ENCODE data around the gene RSPH1. TPM values are rescaled to one million over a fixed set of nuclear protein-coding genes. Genes with fewer than 3 reads are reported as not detected.

RSPH1 gene
- total RNA-seq, 1 experiment from 2014 or later, result 0.51 TPM

GRCh38 chr21:42491328-42491727, 4.7 kb downstream of the RSPH1 start:
- TF ChIP-seq CTCF (IDR thresholded peaks at IDR 0.05; ENCODE audit: unreplicated experiment), result no peak
- Mint-ChIP-seq H3K27ac (ENCODE audit: low read depth, unreplicated experiment) (no peak overlapping the region), H3K4me3 (ENCODE audit: unreplicated experiment) (no peak overlapping the region), H3K36me3 (ENCODE audit: insufficient read depth, unreplicated experiment) (no peaks in the 10 kb centered on the region), H3K4me1 (ENCODE audit: insufficient read depth, unreplicated experiment) (peaks cover 8% of the 10 kb centered on the region), H3K9me3 (ENCODE audit: unreplicated experiment) (no peaks in the 10 kb centered on the region), H3K27me3 (ENCODE audit: insufficient read depth, unreplicated experiment) (peaks cover 20% of the 10 kb centered on the region)
- CTCF ChIA-PET, result no interaction called here
- intact Hi-C loops (cut with micrococcal nuclease), result no loop called here
- no peak for DNase-seq (ENCODE audit: unreplicated experiment)
- no TSS peak for BruUV-seq (replicated peaks)
- POLR2A ChIA-PET, result no interaction called here

GRCh38 chr21:42490720-42491119, 5.3 kb downstream of the RSPH1 start:
- H3K4me3 Mint-ChIP-seq (ENCODE audit: unreplicated experiment), result no peak overlapping the region
- TF ChIP-seq CTCF (IDR thresholded peaks at IDR 0.05; ENCODE audit: unreplicated experiment), result no peak
- ChIA-PET POLR2A (no interaction called here), CTCF (no interaction called here)
- H3K36me3 Mint-ChIP-seq (ENCODE audit: insufficient read depth, unreplicated experiment), result no peaks in the 10 kb centered on the region
- no peaks in the 10 kb centered on the region for H3K9me3 Mint-ChIP-seq (ENCODE audit: unreplicated experiment)
- peaks cover 8% of the 10 kb centered on the region for H3K4me1 Mint-ChIP-seq (ENCODE audit: insufficient read depth, unreplicated experiment)
- no TSS peak for BruUV-seq (replicated peaks)
- intact Hi-C loops (cut with micrococcal nuclease), result no loop called here
- H3K27me3 Mint-ChIP-seq (ENCODE audit: insufficient read depth, unreplicated experiment), result peaks cover 20% of the 10 kb centered on the region
- no peak for DNase-seq (ENCODE audit: unreplicated experiment)
- no peak overlapping the region for H3K27ac Mint-ChIP-seq (ENCODE audit: low read depth, unreplicated experiment)

- intact Hi-C loops (cut with micrococcal nuclease), result no loop called here
- no TSS peak for BruUV-seq (replicated peaks)
- TF ChIP-seq CTCF (IDR thresholded peaks at IDR 0.05; ENCODE audit: unreplicated experiment), result no peak
- H3K9me3 Mint-ChIP-seq (ENCODE audit: unreplicated experiment), result no peaks in the 10 kb centered on the region
- H3K4me3 Mint-ChIP-seq (ENCODE audit: unreplicated experiment), result no peak overlapping the region
- H3K27ac Mint-ChIP-seq (ENCODE audit: low read depth, unreplicated experiment), result no peak overlapping the region
- peaks cover 20% of the 10 kb centered on the region for H3K27me3 Mint-ChIP-seq (ENCODE audit: insufficient read depth, unreplicated experiment)
- ChIA-PET CTCF (interaction anchor here (0.9 kb wide), 1 partner anchor 21 kb away, joined by 3 read pairs; no protein-coding TSS in a partner anchor), POLR2A (no interaction called here)
- peaks cover 8% of the 10 kb centered on the region for H3K4me1 Mint-ChIP-seq (ENCODE audit: insufficient read depth, unreplicated experiment)
- no peaks in the 10 kb centered on the region for H3K36me3 Mint-ChIP-seq (ENCODE audit: insufficient read depth, unreplicated experiment)
- no peak for DNase-seq (ENCODE audit: unreplicated experiment)
These were observed 6.0 kb downstream of the RSPH1 start for GRCh38 chr21:42489991-42490390.

- Mint-ChIP-seq H3K4me1 (ENCODE audit: insufficient read depth, unreplicated experiment) (peaks cover 8% of the 10 kb centered on the region), H3K4me3 (ENCODE audit: unreplicated experiment) (no peak overlapping the region), H3K27me3 (ENCODE audit: insufficient read depth, unreplicated experiment) (peaks cover 20% of the 10 kb centered on the region), H3K27ac (ENCODE audit: low read depth, unreplicated experiment) (no peak overlapping the region), H3K36me3 (ENCODE audit: insufficient read depth, unreplicated experiment) (no peaks in the 10 kb centered on the region), H3K9me3 (ENCODE audit: unreplicated experiment) (no peaks in the 10 kb centered on the region)
- no TSS peak for BruUV-seq (replicated peaks)
- ChIA-PET POLR2A (interaction anchor here (1.6 kb wide), 1 partner anchor 8 kb away, joined by 5 read pairs; no protein-coding TSS in a partner anchor), CTCF (interaction anchor here (0.9 kb wide), 1 partner anchor 20 kb away, joined by 3 read pairs; no protein-coding TSS in a partner anchor)
- intact Hi-C loops (cut with micrococcal nuclease), result no loop called here
- DNase-seq (ENCODE audit: unreplicated experiment), result no peak
- TF ChIP-seq CTCF (IDR thresholded peaks at IDR 0.05; ENCODE audit: unreplicated experiment), result no peak
These were observed 6.9 kb downstream of the RSPH1 start for GRCh38 chr21:42489006-42489563.
